CD4-positive, alpha-beta memory T cell (primary cell): ENCODE data around the gene PRRG2. TPM values are rescaled to one million over a fixed set of nuclear protein-coding genes. Genes with fewer than 3 reads are reported as not detected.

Experiments
- CTCF ChIA-PET: fragments of 350-600 bp; sonication (Branson Sonifier 250); formaldehyde crosslinking; loops from one replicate; lab custom pipeline; 2021; ENCODE audit warnings: inconsistent platforms; ENCODE audit not compliant: partially characterized antibody; lab: Charles Lee
- POLR2A ChIA-PET: fragments of 350-600 bp; sonication (Branson Sonifier 250); formaldehyde crosslinking; loops from one replicate; lab custom pipeline; 2021; ENCODE audit not compliant: partially characterized antibody; lab: Charles Lee
- DNase-seq, 5 donors: peaks; one replicate each; pipeline versions ENCODE4 v3.0.0 to v3.0.0-alpha.2; 2020 to 2022; ENCODE audit warnings: mixed read lengths in 1 of 5
- H3K27ac ChIP-seq: one replicate; pipeline ENCODE4 v1.7.0; 2013; ENCODE audit warnings: low read depth, low read length
- H3K27me3 ChIP-seq: 2 replicates; pipeline ENCODE4 v1.7.0; 2013; ENCODE audit warnings: mild to moderate bottlenecking, low read length, moderate library complexity; ENCODE audit not compliant: insufficient read depth
- H3K36me3 ChIP-seq: 2 replicates; pipeline ENCODE4 v1.7.0; 2013; ENCODE audit warnings: mild to moderate bottlenecking, low read length, moderate library complexity; ENCODE audit not compliant: insufficient read depth
- H3K4me1 ChIP-seq: 2 replicates; pipeline ENCODE4 v1.7.0; 2013; ENCODE audit warnings: mild to moderate bottlenecking, low read length, moderate library complexity; ENCODE audit not compliant: insufficient read depth
- H3K4me3 ChIP-seq, 2 donors: one replicate each; pipeline ENCODE4 v1.7.0; 2013; ENCODE audit warnings: low read length in 2 of 2, mild to moderate bottlenecking in 1 of 2
- H3K9me3 ChIP-seq, 2 donors: one replicate each; pipeline ENCODE4 v1.7.0; 2013; ENCODE audit warnings: low read length in 2 of 2, control low read depth in 1 of 2; ENCODE audit not compliant: control insufficient read depth in 1 of 2
- H3K27ac Mint-ChIP-seq, 7 donors: one replicate each; pipeline ENCODE4 v1.8.0; 2020 to 2021; ENCODE audit warnings: mixed read lengths in 7 of 7, mild to moderate bottlenecking in 6 of 7, inconsistent platforms in 3 of 7, moderate library complexity in 3 of 7
- H3K27me3 Mint-ChIP-seq, 2 donors: one replicate each; pipeline ENCODE4 v1.8.0; 2020 to 2021; ENCODE audit warnings: mixed read lengths in 2 of 2
- H3K36me3 Mint-ChIP-seq, 2 donors: one replicate each; pipeline ENCODE4 v1.8.0; 2020 to 2021; ENCODE audit warnings: mixed read lengths in 2 of 2, inconsistent platforms in 1 of 2, mild to moderate bottlenecking in 1 of 2
- H3K4me1 Mint-ChIP-seq, 4 donors: one replicate each; pipeline ENCODE4 v1.8.0; 2020 to 2021; ENCODE audit warnings: mixed read lengths in 4 of 4, mild to moderate bottlenecking in 1 of 4
- H3K4me3 Mint-ChIP-seq, 8 donors: one replicate each; pipeline ENCODE4 v1.8.0; 2020 to 2021; ENCODE audit warnings: mixed read lengths in 8 of 8, mild to moderate bottlenecking in 7 of 8, moderate library complexity in 6 of 8, inconsistent platforms in 3 of 8
- H3K9me3 Mint-ChIP-seq, 8 donors: one replicate each; pipeline ENCODE4 v1.8.0; 2020 to 2021; ENCODE audit warnings: mixed read lengths in 8 of 8, mild to moderate bottlenecking in 5 of 8, inconsistent platforms in 3 of 8, moderate library complexity in 1 of 8
- intact Hi-C: fragments of 100-400 bp; cut with micrococcal nuclease; formaldehyde crosslinking; loops from one replicate; pipeline ENCODE4 v1.15.1; 2023
- polyA plus RNA-seq, 2 donors: library from polyadenylated mRNA; unstranded; fragments of 300-500 nt; fragmentation: Illumina TruSeq; gene quantifications; one replicate each; pipeline ENCODE4 v1.2.3, GENCODE V29; 2021
- total RNA-seq, 2 experiments: library from RNA; stranded (reverse); gene quantifications; one replicate each; pipeline ENCODE4 v1.2.3, GENCODE V29; 2021

The PRRG2 gene
- total and polyA plus RNA-seq, 4 experiments from 2014 or later, result 0.34 to 1.7 (median 1.0) TPM; not detected in 1

DNA sequence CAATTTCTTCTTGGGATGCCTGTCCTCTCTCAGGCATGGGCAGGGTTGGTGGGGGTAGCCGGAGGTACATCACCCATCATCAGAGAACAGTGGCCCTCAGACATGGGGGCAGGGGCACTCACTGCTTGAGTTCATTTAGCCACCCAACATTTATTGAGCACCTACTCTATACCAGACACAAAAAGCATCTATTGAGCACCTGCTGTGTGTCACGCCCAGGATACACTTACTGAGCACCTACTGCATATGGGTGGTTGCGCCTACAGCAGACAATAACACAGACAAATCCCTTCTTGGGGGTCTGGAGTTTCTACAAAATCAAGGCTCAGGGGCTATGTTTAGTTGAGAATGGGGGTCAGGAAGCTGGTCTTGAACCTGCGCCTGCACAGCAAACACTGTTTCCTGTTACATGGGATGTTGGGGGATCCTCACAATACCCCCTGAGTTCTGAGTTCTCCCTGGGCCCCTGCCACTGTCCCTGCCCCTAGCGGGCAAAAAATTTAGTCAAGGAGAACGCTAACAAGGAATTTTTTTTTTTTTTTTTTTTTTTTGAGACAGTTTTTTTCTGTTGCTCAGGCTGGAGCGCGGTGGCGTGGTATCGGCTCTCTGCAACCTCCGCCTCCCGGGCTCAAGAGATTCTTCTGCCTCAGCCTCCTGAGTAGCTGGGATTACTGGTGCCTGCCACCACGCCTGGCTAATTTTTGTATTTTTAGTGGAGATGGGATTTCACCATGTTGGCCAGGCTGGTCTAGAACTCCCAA is 41.7 kb upstream of the PRRG2 start:
- Histone ChIP-seq H3K27me3 (no peaks in the 10 kb centered on the region), H3K36me3 (no peaks in the 10 kb centered on the region), H3K27ac (no peak overlapping the region), H3K9me3 (no peaks in the 10 kb centered on the region), H3K4me3 (no peak overlapping the region), H3K4me1 (peaks cover 11% of the 10 kb centered on the region)
- CTCF ChIA-PET, result interaction anchor here (1.2 to 5.6 kb wide), 2 partner anchors 7 to 21 kb away, joined by 3 to 47 read pairs; no protein-coding TSS in a partner anchor
- no peak for DNase-seq
- H3K36me3 Mint-ChIP-seq, result no peaks in the 10 kb centered on the region
- no peaks in the 10 kb centered on the region for H3K27me3 Mint-ChIP-seq
- no peak overlapping the region for H3K27ac Mint-ChIP-seq
- intact Hi-C loops, result no loop called here
- H3K9me3 Mint-ChIP-seq, result no peaks in the 10 kb centered on the region
- H3K4me3 Mint-ChIP-seq, result no peak overlapping the region
- POLR2A ChIA-PET, result interaction anchor here (0.7 to 0.9 kb wide), 2 partner anchors 10 to 13 kb away, joined by 3 read pairs; no protein-coding TSS in a partner anchor
- peaks cover 13 to 18% (median 16%) of the 10 kb centered on the region in 4 donors for H3K4me1 Mint-ChIP-seq

- no peaks in the 10 kb centered on the region for H3K36me3 Mint-ChIP-seq
- H3K27ac ChIP-seq, result no peak overlapping the region
- no peaks in the 10 kb centered on the region for H3K36me3 ChIP-seq
- DNase-seq, result no peak
- CTCF ChIA-PET, result interaction anchor here (1.4 kb wide), 1 partner anchor 27 kb away, joined by 6 read pairs; no protein-coding TSS in a partner anchor
- no peaks in the 10 kb centered on the region for H3K9me3 ChIP-seq
- no peaks in the 10 kb centered on the region for H3K27me3 ChIP-seq
- peaks cover 8 to 13% (median 12%) of the 10 kb centered on the region in 4 donors for H3K4me1 Mint-ChIP-seq
- H3K4me1 ChIP-seq, result peaks cover 4% of the 10 kb centered on the region
- H3K27ac Mint-ChIP-seq, result peak overlapping the region in 1 of 7 donors; percentile 25
- no peak overlapping the region for H3K4me3 ChIP-seq
- POLR2A ChIA-PET, result no interaction called here
- intact Hi-C loops, result no loop called here
- no peaks in the 10 kb centered on the region for H3K9me3 Mint-ChIP-seq
- H3K4me3 Mint-ChIP-seq, result no peak overlapping the region
- H3K27me3 Mint-ChIP-seq, result no peaks in the 10 kb centered on the region
These were observed 39.2 kb upstream of the PRRG2 start for GRCh38 chr19:49541914-49542313.

DNA sequence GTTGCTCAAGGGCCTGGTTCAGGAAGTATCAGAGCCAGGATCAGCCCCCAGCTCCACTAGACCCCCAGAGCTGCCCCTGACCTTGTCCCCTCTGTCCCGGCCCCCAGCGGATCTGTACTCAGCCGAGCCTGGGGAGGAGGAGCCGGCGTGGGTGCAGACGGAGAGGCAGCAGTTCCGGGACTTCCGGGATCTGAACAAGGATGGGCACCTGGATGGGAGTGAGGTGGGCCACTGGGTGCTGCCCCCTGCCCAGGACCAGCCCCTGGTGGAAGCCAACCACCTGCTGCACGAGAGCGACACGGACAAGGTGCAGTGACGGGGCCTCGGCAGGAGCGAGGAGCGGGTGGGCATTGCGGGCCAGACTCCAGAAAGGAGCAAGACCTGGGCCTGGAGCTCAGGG is 38.7 kb upstream of the PRRG2 start:
- CTCF ChIA-PET, result interaction anchor here (2.6 kb wide), 1 partner anchor 28 kb away, joined by 15 read pairs; no protein-coding TSS in a partner anchor

DNA sequence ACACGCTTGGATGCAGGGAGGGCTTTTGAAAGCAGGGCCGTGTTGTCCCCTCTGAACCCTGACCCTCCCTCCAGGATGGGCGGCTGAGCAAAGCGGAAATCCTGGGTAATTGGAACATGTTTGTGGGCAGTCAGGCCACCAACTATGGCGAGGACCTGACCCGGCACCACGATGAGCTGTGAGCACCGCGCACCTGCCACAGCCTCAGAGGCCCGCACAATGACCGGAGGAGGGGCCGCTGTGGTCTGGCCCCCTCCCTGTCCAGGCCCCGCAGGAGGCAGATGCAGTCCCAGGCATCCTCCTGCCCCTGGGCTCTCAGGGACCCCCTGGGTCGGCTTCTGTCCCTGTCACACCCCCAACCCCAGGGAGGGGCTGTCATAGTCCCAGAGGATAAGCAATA is 38.1 kb upstream of the PRRG2 start:
- Histone ChIP-seq H3K4me1 (peaks cover 10% of the 10 kb centered on the region), H3K36me3 (no peaks in the 10 kb centered on the region), H3K27ac (no peak overlapping the region), H3K9me3 (no peaks in the 10 kb centered on the region), H3K4me3 (no peak overlapping the region), H3K27me3 (no peaks in the 10 kb centered on the region)
- CTCF ChIA-PET, result interaction anchor here (0.6 to 2.6 kb wide), 3 partner anchors 27 to 189 kb away, joined by 3 to 15 read pairs (median 3); no protein-coding TSS in a partner anchor
- intact Hi-C loops, result no loop called here
- no peak overlapping the region for H3K27ac Mint-ChIP-seq
- no peaks in the 10 kb centered on the region for H3K27me3 Mint-ChIP-seq
- H3K4me3 Mint-ChIP-seq, result no peak overlapping the region
- H3K4me1 Mint-ChIP-seq, result peaks cover 13 to 24% (median 17%) of the 10 kb centered on the region in 4 donors
- DNase-seq, result no peak
- POLR2A ChIA-PET, result interaction anchor here (1.5 to 1.9 kb wide), 3 partner anchors 15 to 47 kb away, joined by 4 read pairs; partner anchors contain the start of gene RCN3
- H3K9me3 Mint-ChIP-seq, result no peaks in the 10 kb centered on the region
- H3K36me3 Mint-ChIP-seq, result no peaks in the 10 kb centered on the region

More for the DNA sequence above, 38.7 kb upstream of the PRRG2 start:
- Histone ChIP-seq H3K36me3 (no peaks in the 10 kb centered on the region), H3K4me3 (no peak overlapping the region), H3K27ac (no peak overlapping the region), H3K27me3 (no peaks in the 10 kb centered on the region), H3K4me1 (peaks cover 9% of the 10 kb centered on the region), H3K9me3 (no peaks in the 10 kb centered on the region)
- peak overlapping the region in 1 of 8 donors; percentile 42 for H3K4me3 Mint-ChIP-seq
- no peak overlapping the region for H3K27ac Mint-ChIP-seq
- POLR2A ChIA-PET, result interaction anchor here (1.9 kb wide), 1 partner anchor 15 kb away, joined by 4 read pairs; the partner anchor contains the start of gene RCN3
- intact Hi-C loops, result no loop called here
- H3K27me3 Mint-ChIP-seq, result no peaks in the 10 kb centered on the region
- H3K4me1 Mint-ChIP-seq, result peaks cover 13 to 18% (median 17%) of the 10 kb centered on the region in 4 donors
- no peak for DNase-seq
- H3K36me3 Mint-ChIP-seq, result no peaks in the 10 kb centered on the region
- H3K9me3 Mint-ChIP-seq, result no peaks in the 10 kb centered on the region

- Mint-ChIP-seq H3K4me1 (peaks cover 19 to 35% (median 25%) of the 10 kb centered on the region in 4 donors), H3K27me3 (no peaks in the 10 kb centered on the region), H3K36me3 (no peaks in the 10 kb centered on the region), H3K4me3 (peak overlapping the region in 1 of 8 donors; percentile 51), H3K9me3 (no peaks in the 10 kb centered on the region), H3K27ac (peak overlapping the region in 6 of 7 donors; percentile 23 to 83 (median 62))
- no peak for DNase-seq
- Histone ChIP-seq H3K4me3 (no peak overlapping the region), H3K27me3 (no peaks in the 10 kb centered on the region), H3K9me3 (no peaks in the 10 kb centered on the region), H3K27ac (no peak overlapping the region), H3K36me3 (no peaks in the 10 kb centered on the region), H3K4me1 (peaks cover 19% of the 10 kb centered on the region)
- CTCF ChIA-PET, result interaction anchor here (1.1 to 2.6 kb wide), 2 partner anchors 14 to 26 kb away, joined by 6 to 15 read pairs; no protein-coding TSS in a partner anchor
- intact Hi-C loops, result no loop called here
- POLR2A ChIA-PET, result interaction anchor here (1.5 to 4.3 kb wide), 5 partner anchors 9 to 48 kb away, joined by 4 to 21 read pairs (median 4); partner anchors contain the start of gene RCN3
These were observed 37.0 kb upstream of the PRRG2 start for GRCh38 chr19:49544154-49544553.

GRCh38 chr19:49546825-49547565 is 34.1 kb upstream of the PRRG2 start:
- Mint-ChIP-seq H3K27ac (peak overlapping the region; percentile 40 to 95 (median 90)), H3K27me3 (no peaks in the 10 kb centered on the region), H3K4me1 (peaks cover 27 to 61% (median 39%) of the 10 kb centered on the region in 4 donors), H3K36me3 (no peaks in the 10 kb centered on the region), H3K9me3 (no peaks in the 10 kb centered on the region), H3K4me3 (peak overlapping the region; percentile 43 to 91 (median 84))
- POLR2A ChIA-PET, result interaction anchor here (0.6 to 16.4 kb wide), 19 partner anchors 8 to 134 kb away, joined by 3 to 629 read pairs (median 6); partner anchors contain the start of genes FLT3LG, NOSIP, PRMT1 and RCN3
- CTCF ChIA-PET, result interaction anchor here (0.6 to 10.1 kb wide), 25 partner anchors 11 to 280 kb away, joined by 3 to 299 read pairs (median 5); partner anchors contain the start of genes ALDH16A1, FCGRT, PRRG2 and RCN3
- H3K9me3 ChIP-seq, result no peaks in the 10 kb centered on the region
- H3K4me1 ChIP-seq, result peaks cover 47% of the 10 kb centered on the region
- peak overlapping the region; percentile 4 to 34 for H3K4me3 ChIP-seq
- H3K36me3 ChIP-seq, result no peaks in the 10 kb centered on the region
- intact Hi-C loops, result loop anchor here (1.0 kb wide), 3 partner anchors 23 to 73 kb away; partner anchors contain the start of gene FLT3LG
- H3K27me3 ChIP-seq, result no peaks in the 10 kb centered on the region
- no peak overlapping the region for H3K27ac ChIP-seq
- peak; percentile 70 to 81 (median 78) for DNase-seq
